LNCaP clone FGC (cell line): Measurements from ENCODE around the gene OGN.
A peak's percentile ranks its signal among the peaks of the same experiment; 100 is the strongest.

Experiments
- DNase-seq: peaks from one replicate; pipeline ENCODE4 v3.0.0-alpha.2; 2011; ENCODE audit warnings: low read depth
- H3K4me3 ChIP-seq: 2 replicates; pipeline ENCODE4 v1.5.1; 2011; ENCODE audit warnings: mild to moderate bottlenecking, low read depth, low read length, control low read depth
- TF ChIP-seq, protein P1 (sequence below): IDR thresholded peaks from 2 replicates; pipeline ENCODE4 v1.5.1; 2012; ENCODE audit warnings: mild to moderate bottlenecking; ENCODE audit not compliant: control insufficient read depth, insufficient read depth; ENCODE audit errors: extremely low read depth

The OGN gene

DNA sequence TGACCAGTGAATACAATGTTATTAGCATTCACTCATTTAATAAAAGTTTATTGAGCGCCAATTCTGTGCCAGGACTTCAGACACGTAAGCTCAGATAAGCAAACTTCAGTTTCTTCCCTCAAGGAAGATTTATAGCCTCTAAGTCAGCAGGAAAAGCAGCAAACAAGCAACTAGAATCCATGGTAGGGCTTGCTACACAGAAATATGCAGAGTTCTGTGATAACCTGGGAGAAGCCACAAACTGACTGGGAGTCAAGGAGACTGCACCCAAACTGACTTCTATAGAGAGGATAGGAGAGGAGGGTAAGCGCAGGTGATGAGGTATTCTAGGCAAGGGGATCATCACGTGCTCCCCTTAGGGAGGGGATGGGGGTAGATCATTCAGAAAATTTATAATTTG lies 1.4 kb upstream of the OGN start:
- no peak overlapping the region for H3K4me3 ChIP-seq
- DNase-seq = no peak
- TF ChIP-seq, protein P1, sequence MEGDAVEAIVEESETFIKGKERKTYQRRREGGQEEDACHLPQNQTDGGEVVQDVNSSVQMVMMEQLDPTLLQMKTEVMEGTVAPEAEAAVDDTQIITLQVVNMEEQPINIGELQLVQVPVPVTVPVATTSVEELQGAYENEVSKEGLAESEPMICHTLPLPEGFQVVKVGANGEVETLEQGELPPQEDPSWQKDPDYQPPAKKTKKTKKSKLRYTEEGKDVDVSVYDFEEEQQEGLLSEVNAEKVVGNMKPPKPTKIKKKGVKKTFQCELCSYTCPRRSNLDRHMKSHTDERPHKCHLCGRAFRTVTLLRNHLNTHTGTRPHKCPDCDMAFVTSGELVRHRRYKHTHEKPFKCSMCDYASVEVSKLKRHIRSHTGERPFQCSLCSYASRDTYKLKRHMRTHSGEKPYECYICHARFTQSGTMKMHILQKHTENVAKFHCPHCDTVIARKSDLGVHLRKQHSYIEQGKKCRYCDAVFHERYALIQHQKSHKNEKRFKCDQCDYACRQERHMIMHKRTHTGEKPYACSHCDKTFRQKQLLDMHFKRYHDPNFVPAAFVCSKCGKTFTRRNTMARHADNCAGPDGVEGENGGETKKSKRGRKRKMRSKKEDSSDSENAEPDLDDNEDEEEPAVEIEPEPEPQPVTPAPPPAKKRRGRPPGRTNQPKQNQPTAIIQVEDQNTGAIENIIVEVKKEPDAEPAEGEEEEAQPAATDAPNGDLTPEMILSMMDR = no peak

- DNase-seq = no peak
- TF ChIP-seq, protein P1 = no peak
- no peak overlapping the region for H3K4me3 ChIP-seq
Measured at GRCh38 chr9:92402826-92403745, 1.3 kb downstream of the OGN start.

DNA sequence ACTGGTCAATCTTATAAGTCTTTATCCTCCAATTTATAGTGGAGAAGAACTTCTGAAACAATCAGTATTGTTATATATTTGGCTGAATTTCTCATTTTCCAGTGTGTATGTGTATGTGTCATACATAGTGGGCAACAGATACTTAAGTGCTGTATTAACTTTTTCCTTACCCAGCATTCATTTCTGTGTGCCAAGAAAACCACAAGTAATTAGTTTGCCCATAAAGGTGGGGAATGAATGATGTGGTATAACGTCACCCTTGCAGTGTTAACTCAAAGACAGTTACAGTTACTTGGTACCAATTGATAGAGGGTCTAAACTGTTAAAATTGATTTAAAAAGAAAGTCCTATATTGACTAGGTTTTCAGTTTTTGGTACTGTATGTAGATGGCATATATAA lies 2.0 kb downstream of the OGN start:
- H3K4me3 ChIP-seq = no peak overlapping the region
- DNase-seq = no peak
- TF ChIP-seq, protein P1 = no peak

GRCh38 chr9:92397853-92398252 lies 6.5 kb downstream of the OGN start:
- peak; percentile 59 for DNase-seq
- TF ChIP-seq, protein P1 = no peak
- H3K4me3 ChIP-seq = no peak overlapping the region

GRCh38 chr9:92395617-92396016 lies 8.8 kb downstream of the OGN start:
- no peak for DNase-seq
- TF ChIP-seq, protein P1 = no peak
- no peak overlapping the region for H3K4me3 ChIP-seq

- TF ChIP-seq, protein P1 = no peak
- DNase-seq = peak; percentile 50
- peak overlapping the region; percentile 21; the same call in 1 of the 2 replicates for H3K4me3 ChIP-seq
Measured at GRCh38 chr9:92393686-92394085, 10.7 kb downstream of the OGN start.
